Activated T-cell treated with anti-CD3 and anti-CD28 coated beads for 4 hours (primary cell): ENCODE results near the gene KIFC3.
"Not testable (repeated sequence)": the region's sequence is repeated elsewhere in the genome, so short reads cannot be mapped to it uniquely, and the experiment has no call there.

Source experiments
- DNase-seq: peaks from one replicate; pipeline ENCODE4 v3.0.0-alpha.2; 2020

Gene KIFC3

GRCh38 chr16:57802341-57803133, at the start of gene KIFC3:
Gene KIFC3 (minus strand): TSS chr16:57802491. CDS start chr16:57798243, 4,248 bp downstream.
- peak; percentile 60 for DNase-seq

GRCh38 chr16:57848181-57848580, 45.9 kb upstream of the KIFC3 start:
- no peak for DNase-seq

GRCh38 chr16:57846931-57847330, 44.6 kb upstream of the KIFC3 start:
- DNase-seq, result not testable (repeated sequence)

GRCh38 chr16:57846078-57846697, 43.9 kb upstream of the KIFC3 start:
- no peak for DNase-seq

- no peak for DNase-seq
These were observed 42.8 kb upstream of the KIFC3 start for GRCh38 chr16:57845115-57845514.

GRCh38 chr16:57844416-57845030, 42.2 kb upstream of the KIFC3 start:
- no peak for DNase-seq

GRCh38 chr16:57843400-57843799, 41.1 kb upstream of the KIFC3 start:
- DNase-seq, result no peak

- DNase-seq, result no peak
These were observed 40.3 kb upstream of the KIFC3 start for GRCh38 chr16:57842601-57843000.

- DNase-seq, result no peak
These were observed 38.5 kb upstream of the KIFC3 start for GRCh38 chr16:57840833-57841232.

GRCh38 chr16:57838161-57838560, 35.9 kb upstream of the KIFC3 start:
- DNase-seq, result no peak

GRCh38 chr16:57837305-57838125, 35.2 kb upstream of the KIFC3 start:
- DNase-seq, result no peak

GRCh38 chr16:57835439-57835838, 33.1 kb upstream of the KIFC3 start:
- not testable (repeated sequence) for DNase-seq

GRCh38 chr16:57834936-57835335, 32.6 kb upstream of the KIFC3 start:
- no peak for DNase-seq

- no peak for DNase-seq
These were observed 28.7 kb upstream of the KIFC3 start for GRCh38 chr16:57830890-57831484.

- DNase-seq, result no peak
These were observed 27.7 kb upstream of the KIFC3 start for GRCh38 chr16:57829969-57830360.

- no peak for DNase-seq
These were observed 26.2 kb upstream of the KIFC3 start for GRCh38 chr16:57828272-57829161.

- no peak for DNase-seq
These were observed 24.7 kb upstream of the KIFC3 start for GRCh38 chr16:57826706-57827625.

- DNase-seq, result no peak
These were observed 23.8 kb upstream of the KIFC3 start for GRCh38 chr16:57826052-57826451.

GRCh38 chr16:57825298-57826044, 23.2 kb upstream of the KIFC3 start:
- no peak for DNase-seq

GRCh38 chr16:57824888-57825287, 22.6 kb upstream of the KIFC3 start:
- DNase-seq, result no peak
